Activated naive CD8-positive, alpha-beta T cell treated with anti-CD3 and anti-CD28 coated beads, Interleukin-2, amount 50 U/mL, for 16 hours (primary cell): ENCODE measurements around the gene GH1.
A peak's percentile ranks its signal among the peaks of the same experiment; 100 is the strongest.
"Not testable (repeated sequence)": the region's sequence is repeated elsewhere in the genome, so short reads cannot be mapped to it uniquely, and the experiment has no call there.

Source experiments
- DNase-seq: peaks from one replicate; pipeline ENCODE4 v3.0.0-alpha.2; 2020; ENCODE audit warnings: low read depth, low spot score

GH1 gene

DNA sequence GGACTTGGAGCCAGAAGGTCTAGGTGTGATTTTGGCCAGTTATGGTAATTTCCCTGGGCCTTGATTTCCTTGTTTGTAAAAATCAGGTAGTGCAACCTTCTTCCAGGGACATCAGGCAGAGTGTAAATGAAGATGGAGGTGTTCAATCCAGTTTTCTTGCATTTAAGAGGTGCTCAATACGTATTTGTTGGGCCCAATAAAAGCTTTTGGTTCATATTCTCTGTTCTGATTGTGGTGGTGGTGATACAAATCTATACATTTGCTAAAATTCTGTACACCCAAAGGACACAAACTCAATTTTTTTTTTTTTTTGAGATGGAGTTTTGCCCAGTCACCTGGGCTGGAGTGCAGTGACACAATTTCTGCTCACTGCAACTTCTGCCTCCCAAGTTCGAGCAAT lies 7.5 kb upstream of the GH1 start:
- DNase-seq = no peak

- DNase-seq = no peak
Measured at GRCh38 chr17:63925615-63926014, 7.0 kb upstream of the GH1 start.

- not testable (repeated sequence) for DNase-seq
Measured at GRCh38 chr17:63922402-63922801, 3.8 kb upstream of the GH1 start.

GRCh38 chr17:63920779-63921178 lies 2.1 kb upstream of the GH1 start:
- not testable (repeated sequence) for DNase-seq

DNA sequence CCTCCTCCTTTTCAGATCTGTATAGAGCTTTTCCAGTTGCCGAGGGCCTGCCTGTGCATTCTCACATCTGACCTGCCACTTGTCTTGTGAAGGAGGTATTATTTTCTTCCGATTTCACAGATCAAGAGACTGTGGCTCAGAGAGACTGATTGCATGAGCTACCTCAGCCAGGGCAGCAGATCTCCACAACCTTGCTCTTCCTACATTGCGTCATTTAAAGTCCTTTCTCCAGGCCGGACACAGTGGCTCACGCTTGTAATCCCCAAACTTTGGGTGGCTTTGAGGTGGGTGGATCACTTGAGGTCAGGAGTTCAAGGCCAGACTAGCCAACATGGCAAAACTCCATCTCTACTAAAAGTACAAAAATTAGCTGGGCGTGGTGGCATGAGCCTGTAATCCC lies 1.4 kb upstream of the GH1 start:
- DNase-seq = not testable (repeated sequence)

DNA sequence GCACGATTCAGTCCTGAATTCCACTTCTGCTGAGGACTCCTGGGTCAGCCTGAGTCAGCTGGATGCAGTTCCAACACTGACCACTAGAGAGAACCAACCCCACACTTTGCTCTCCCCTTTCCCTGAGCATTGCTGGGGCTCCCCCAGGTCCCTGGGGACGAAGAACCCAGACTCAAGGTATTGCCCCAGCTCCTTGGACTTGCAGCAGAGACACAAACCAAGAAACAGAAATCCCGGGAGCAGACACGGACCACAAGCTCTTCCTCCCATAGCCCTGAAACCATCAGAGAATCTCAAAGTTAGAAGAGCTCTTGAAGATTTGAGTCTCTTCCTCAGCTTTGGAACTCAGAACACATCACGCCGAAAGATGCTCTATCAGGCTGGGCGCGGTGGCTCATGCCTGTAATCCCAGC lies 678 bp upstream of the GH1 start:
- DNase-seq = peak; percentile 55

- no peak for DNase-seq
Measured at GRCh38 chr17:63918305-63918704, 334 bp downstream of the GH1 start.

GRCh38 chr17:63917646-63918045 lies 993 bp downstream of the GH1 start:
- DNase-seq = no peak

DNA sequence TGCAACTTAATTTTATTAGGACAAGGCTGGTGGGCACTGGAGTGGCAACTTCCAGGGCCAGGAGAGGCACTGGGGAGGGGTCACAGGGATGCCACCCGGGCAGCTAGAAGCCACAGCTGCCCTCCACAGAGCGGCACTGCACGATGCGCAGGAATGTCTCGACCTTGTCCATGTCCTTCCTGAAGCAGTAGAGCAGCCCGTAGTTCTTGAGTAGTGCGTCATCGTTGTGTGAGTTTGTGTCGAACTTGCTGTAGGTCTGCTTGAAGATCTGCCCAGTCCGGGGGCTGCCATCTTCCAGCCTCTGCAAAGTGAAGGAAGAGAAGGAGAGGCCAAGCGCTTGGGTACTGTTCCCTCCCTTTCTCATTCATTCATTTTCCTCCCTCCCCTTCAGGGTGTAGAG lies 1.4 kb downstream of the GH1 start:
- DNase-seq = not testable (repeated sequence)

DNA sequence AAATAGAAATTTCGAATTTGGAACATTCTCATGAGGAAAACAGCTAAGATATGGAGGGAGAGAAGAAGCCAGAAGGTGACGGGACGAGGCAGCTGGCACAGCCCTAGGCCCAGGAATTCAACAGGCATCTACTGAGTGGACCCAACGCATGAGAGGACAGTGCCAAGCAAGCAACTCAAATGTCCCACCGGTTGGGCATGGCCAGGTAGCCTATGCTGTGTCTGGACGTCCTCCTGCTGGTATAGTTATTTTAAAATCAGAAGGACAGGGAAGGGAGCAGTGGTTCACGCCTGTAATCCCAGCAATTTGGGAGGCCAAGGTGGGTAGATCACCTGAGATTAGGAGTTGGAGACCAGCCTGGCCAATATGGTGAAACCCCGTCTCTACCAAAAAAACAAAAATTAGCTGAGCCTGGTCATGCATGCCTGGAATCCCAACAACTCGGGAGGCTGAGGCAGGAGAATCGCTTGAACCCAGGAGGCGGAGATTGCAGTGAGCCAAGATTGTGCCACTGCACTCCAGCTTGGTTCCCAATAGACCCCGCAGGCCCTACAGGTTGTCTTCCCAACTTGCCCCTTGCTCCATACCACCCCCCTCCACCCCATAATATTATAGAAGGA lies 2.0 kb downstream of the GH1 start:
- DNase-seq = no peak

DNA sequence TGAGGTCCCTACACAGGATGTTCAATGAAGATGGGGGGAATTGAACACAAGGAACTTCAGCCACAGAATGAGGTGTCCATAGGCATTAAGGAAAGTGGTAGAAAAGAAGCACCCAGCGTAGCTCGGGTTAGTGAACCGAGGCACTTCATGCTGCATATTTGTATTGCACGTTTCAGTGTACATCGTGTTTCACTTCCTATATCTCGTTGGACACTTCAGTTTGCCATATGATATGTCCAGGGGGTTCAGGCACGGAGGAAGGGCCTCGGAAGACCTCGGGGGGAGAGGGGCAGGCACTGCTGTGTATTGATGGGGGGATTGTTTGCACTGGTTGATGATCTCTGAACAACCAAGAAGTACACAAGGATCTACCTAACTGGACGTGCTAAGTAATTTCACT lies 2.9 kb downstream of the GH1 start:
- DNase-seq = not testable (repeated sequence)

DNA sequence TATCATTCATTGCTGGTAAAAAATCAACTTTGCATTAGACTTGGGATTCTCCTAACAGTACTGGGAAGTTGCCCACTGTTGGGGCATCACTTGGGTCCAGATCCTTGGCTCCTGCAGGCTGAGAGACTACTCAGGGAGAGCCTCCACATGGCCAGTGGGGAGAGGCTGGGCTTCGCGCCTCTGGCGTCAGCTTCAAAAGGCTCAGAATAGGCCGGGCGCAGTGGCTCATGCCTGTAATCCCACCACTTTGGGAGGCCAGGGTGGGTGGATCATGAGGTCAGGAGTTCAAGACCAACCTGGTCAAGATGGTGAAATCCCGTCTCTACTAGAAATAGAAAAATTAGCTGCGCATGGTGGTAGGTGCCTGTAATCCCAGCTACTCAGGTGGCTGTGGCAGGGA lies 4.2 kb downstream of the GH1 start:
- DNase-seq = no peak

GRCh38 chr17:63911657-63912100 lies 7.0 kb downstream of the GH1 start:
- DNase-seq = peak; percentile 29

DNA sequence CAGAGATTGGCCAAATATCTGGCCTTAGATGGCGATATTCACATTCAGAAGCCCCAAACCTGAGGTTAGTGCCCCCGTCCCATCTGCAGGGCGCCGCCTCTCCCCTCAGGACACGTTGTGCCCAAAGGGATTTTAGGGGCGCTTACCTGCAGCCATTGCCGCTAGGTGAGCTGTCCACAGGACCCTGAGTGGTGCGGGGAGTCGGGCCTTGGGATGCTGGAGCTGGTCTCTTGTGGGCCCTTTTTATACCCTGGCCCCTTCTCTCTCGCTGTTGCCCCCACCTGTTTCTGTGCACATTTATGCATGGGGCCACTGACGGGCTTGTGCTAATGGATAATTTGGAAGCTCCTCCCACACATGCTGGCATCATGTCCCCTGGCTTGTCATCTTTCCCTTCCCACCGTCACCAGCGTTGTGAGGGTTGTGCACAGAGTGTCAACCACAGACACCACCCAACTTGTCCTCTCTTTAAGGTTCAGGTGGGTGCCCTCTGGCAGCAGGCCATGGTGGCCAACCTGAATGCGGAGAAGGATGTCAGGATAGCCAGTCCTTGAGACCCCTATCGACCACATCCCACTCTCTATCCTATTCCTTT lies 7.5 kb downstream of the GH1 start, which contains the start of gene CSHL1:
Gene CSHL1 (minus strand): TSS at position 218 of the 595 bp plus-strand sequence. CDS start 62 bp downstream, at position 156.
- DNase-seq = no peak

DNA sequence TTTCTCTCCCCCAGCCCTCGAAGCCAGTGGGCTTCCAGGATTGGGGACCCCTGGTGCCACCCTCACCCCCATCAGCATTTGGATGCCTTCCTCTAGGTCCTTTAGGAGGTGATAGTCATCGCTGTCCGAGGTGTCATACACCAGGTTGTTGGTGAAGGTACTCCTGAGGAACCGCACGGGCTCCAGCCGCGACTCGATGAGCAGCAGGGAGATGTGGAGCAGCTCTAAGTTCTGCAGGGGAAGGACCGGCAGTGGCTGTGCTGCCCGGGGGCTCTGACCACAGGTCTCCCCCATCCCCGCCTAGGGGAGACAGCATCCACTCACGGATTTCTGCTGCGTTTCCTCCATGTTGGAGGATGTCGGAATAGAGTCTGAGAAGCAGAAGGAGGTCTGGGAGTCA lies 8.5 kb downstream of the GH1 start:
- no peak for DNase-seq

DNA sequence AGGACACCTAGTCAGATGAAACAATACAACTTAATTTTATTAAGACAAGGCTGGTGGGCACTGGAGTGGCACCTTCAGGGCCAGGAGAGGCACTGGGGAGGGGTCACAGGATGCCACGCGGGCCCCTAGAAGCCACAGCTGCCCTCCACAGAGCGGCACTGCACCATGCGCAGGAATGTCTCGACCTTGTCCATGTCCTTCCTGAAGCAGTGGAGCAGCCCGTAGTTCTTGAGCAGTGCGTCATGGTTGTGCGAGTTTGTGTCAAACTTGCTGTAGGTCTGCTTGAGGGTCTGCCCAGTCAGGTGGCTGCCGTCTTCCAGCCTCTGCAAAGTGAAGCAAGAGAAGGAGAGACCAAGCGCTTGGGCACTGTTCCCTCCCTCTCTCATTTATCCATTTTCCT lies 9.1 kb downstream of the GH1 start:
- DNase-seq = not testable (repeated sequence)

- DNase-seq = not testable (repeated sequence)
Measured at GRCh38 chr17:63907161-63907778, 11.4 kb downstream of the GH1 start.

GRCh38 chr17:63904796-63905195 lies 13.8 kb downstream of the GH1 start:
- not testable (repeated sequence) for DNase-seq

- DNase-seq = not testable (repeated sequence)
Measured at GRCh38 chr17:63903787-63904201, 14.8 kb downstream of the GH1 start.

DNA sequence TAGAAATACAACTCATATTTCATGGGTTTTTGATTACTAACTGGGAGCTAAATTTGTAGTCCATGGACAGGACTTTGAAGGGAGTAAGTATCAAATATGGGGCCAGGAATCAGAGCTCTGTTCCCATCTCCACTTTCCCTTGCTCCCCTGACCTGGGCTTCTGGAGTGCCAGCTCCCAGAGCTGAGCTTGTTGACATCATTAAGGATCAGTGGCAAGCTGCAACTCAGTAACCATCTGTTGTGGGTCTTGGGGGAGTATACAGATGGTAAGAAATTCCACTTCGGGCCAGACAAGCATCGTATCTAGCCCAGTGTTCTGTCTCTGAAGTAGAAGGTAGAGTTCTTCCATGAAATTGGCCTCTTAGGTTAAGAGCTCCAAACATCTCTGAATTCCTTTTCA lies 16.7 kb downstream of the GH1 start:
- not testable (repeated sequence) for DNase-seq

- not testable (repeated sequence) for DNase-seq
Measured at GRCh38 chr17:63898899-63899798, 19.5 kb downstream of the GH1 start.
